ENCODE measurements around the gene VSTM2L.

Gene VSTM2L

DNA sequence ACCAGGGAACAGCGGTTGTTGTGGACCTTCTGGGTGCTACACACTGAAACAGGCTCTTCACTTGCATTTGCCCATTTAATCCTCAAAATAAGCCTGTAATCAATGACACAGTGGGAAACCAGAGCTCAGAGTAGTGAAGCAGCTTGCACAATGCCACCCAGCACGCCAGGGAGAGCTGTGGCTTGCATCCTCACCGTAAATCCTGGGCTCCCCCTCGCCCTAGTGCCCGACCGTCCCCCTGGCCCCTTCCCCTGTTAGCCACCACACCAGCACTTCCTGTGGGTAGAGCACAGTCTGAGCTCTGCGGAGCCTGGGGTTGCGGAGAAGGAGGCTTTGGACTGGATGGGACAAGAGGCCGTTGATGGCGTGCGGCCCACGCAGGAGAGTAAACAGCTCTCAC, 14.5 kb downstream of the VSTM2L start:
- in situ Hi-C loops (cut with MboI; ENCODE audit: low sequenced_read_pairs) = no loop called here

DNA sequence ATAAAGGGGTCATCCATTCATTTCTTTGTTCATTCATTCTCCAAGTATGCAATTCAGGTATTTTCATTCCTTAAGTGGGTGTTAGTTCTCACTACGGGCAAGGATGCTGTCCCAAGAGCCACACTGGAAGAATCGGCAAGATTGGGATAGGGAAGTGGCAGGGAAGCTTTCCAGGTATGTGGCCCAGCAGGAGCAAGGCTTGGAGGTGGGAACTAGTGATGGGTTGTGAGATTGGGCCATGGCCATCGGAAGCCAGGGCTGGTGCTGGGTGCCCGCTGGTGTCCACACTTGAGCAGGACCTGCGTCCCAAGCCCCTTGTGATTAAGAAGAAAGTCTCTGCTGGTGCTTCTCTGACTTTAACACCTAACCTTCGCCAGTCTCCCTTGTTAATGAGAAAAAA, 15.1 kb downstream of the VSTM2L start:
- in situ Hi-C loops (cut with MboI; ENCODE audit: low sequenced_read_pairs) = no loop called here

DNA sequence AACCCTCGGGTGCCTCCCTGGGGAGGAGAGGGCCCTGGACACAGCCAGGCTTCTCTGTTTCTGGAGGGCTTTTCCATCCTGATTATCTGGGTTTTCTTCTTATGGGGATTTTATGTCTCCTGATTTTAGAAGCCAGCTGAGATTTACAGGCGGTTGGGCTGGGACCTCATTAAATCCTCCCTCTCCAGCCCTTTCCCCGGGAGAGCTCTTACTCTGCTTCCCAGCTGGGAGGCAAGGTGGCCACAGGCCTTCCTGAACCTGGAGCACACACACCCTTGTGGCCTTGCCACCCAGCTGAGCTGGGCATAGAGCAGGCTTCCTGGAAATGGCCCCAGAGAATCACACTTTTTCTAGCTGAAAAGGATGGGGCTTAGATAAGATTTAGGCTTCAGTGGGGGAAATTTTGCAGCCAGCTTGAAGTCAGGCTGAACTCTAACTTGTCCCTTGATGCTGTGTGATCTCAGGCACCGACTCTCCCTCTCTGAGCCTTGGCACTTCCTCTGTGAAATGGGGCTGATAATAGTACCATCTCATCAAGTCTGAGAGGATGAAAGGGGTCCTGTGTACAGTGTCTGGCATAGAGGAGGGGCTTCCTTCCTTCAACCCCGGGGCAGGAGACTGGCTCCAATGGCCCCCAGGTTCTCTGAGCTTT, 16.6 kb downstream of the VSTM2L start:
- in situ Hi-C loops (cut with MboI; ENCODE audit: low sequenced_read_pairs) = no loop called here

DNA sequence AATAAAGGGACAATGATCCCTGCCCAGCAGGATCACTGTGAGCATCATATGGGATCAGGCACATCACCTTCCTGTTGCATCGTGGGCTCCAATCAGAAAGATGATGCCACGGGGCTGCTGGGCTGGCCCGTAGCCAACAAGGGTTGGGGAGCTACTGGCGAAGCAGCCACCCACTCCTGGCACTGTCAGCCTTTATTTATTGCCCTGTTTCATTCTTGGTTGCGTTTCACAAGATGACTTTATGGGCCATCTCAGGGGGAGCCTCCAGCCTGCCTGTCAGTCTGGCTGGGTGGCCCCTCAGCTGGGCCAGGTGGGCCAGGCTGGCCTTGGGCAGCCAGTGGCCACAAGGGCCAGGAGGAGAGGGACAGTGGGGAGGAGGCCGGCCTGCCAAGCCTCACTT, 17.3 kb downstream of the VSTM2L start:
- in situ Hi-C loops (cut with MboI; ENCODE audit: low sequenced_read_pairs) = no loop called here

DNA sequence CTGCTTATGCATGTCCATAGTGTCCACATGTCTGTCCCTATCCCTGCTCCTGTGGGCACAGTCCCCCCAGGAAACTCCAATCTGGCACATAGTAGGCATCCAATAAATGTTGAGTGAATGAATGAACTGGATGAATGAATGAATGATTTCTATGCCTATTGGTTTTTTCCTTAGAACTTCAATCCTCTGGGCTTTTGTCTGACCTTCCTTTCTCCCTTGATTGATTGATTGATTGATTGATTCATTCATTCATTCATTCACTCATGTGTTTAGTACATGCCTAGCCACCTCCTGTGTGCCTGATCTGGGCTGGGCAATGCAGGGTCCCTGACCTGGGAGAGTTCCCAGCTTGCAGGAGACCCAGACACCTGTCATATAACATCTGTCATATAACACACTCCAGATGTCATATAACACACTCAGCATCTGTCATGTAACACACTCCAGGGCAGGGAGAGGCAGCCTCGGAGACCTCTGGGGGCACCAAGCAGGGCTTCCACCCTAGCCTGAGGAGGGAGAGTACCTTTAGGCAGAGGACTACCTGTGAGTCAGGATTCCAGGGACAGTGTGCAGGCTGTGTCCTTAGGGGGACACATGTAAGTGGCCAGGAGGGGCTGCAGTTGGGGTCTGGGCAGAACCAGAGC, 17.9 kb downstream of the VSTM2L start:
- in situ Hi-C loops (cut with MboI; ENCODE audit: low sequenced_read_pairs) = no loop called here

DNA sequence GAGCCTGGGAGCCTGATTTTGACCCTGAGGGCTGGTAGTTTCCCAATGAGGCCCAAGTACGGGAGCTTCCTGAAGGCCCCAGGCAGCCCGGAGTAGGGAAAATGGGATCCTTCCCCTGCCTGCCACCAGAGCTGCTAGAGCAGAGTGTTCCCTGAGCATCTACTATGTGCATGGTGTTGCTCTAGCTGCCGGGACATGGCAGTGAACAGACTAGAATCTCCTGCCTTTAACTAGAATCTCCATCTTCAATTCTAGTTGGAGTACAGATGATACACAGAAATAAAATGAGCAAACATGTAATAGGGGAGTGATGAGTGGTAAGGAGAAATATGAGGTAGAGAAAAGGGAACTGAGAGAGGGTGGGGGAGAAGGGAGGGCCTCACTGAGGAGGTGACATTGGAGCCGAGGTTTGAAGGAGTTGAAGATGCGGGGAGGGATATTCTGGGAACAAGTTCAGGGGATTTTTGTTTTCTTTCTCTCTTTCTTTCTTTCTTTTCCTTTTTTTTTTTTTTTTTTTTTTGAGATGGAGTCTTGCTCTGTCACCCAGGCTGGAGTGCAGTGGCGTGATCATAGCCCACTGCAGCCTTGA, 18.5 kb downstream of the VSTM2L start:
- in situ Hi-C loops (cut with MboI; ENCODE audit: low sequenced_read_pairs) = no loop called here

DNA sequence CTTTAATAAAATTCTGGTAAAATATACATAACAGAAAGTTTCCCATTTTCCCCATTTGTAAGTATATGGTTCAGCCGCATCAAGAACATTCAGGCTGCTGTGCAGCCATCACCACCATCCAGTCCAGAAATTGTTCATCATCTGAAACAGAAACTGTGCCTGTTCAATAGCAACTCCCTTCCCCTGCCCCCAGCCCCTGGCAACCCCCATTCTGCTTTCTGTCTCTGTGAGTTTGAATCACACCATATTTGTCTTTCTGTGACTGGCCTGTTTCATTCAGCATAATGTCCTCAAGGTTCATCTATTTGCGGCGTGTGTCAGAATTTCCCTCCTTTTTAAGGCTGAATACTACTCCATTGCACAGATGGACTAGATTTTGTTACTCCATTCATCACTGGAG, 19.1 kb downstream of the VSTM2L start:
- in situ Hi-C loops (cut with MboI; ENCODE audit: low sequenced_read_pairs) = no loop called here

DNA sequence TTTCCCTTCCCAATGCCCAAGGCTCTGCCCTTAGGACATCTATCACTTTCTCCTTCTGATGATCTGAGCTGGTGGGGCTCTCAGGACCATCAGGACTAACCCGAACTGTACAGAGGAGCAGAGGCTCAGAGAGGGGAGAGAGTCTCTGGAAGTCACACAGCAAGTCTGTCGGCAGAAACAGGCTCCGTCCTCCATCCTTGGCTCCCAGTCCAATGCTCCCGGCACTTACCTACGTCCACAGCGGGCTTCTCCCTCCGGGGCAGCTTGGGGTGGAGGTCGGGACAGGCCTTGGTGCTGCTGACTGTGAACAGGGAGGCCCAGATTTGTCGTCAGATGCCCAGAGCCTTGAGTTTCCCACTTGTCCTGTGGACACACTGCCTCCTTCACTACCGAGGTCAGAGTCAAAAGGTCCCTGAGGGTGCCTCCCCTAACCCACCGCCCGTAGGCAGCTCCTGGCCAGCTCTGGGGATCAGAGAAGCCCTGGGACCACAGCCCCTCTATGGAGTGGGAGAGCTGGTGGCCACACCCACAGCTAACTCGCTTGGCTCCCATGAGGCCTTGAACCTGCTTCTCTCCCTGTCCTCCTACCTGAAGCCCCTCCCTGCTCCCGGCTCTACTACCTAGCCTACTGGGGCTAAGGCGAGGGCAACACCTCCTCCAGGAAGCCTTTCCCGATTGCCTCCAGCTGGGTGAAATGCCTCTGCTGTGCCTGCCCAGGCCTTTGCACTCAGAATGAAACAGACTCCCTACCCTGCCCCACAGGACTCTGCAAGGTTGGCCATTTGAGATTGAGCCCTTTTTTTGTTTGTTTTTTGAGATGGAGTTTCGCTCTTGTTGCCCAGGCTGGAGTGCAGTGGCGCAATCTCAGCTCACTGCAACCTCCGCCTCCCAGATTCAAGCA, 22.6 kb downstream of the VSTM2L start:
- in situ Hi-C loops (cut with MboI; ENCODE audit: low sequenced_read_pairs) = no loop called here

DNA sequence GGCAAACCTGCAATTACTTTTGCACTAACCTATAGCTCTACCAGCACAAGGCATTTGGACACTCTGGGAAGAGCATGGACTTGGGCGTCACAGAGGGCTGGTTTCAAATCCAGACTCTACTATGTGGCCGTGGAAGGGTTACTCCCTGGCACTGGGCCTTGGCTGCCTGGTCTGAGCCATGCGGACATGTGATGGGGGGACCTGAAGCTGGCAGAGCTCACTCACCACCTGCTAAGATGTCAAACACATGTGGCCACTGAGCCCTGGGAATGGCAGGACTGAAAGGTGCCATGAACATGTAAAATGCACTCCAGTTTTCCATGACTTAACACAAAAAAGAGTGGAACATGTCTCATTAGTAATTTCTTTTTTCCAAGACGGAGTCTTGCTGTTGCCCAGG, 23.7 kb downstream of the VSTM2L start:
- in situ Hi-C loops (cut with MboI; ENCODE audit: low sequenced_read_pairs) = no loop called here

DNA sequence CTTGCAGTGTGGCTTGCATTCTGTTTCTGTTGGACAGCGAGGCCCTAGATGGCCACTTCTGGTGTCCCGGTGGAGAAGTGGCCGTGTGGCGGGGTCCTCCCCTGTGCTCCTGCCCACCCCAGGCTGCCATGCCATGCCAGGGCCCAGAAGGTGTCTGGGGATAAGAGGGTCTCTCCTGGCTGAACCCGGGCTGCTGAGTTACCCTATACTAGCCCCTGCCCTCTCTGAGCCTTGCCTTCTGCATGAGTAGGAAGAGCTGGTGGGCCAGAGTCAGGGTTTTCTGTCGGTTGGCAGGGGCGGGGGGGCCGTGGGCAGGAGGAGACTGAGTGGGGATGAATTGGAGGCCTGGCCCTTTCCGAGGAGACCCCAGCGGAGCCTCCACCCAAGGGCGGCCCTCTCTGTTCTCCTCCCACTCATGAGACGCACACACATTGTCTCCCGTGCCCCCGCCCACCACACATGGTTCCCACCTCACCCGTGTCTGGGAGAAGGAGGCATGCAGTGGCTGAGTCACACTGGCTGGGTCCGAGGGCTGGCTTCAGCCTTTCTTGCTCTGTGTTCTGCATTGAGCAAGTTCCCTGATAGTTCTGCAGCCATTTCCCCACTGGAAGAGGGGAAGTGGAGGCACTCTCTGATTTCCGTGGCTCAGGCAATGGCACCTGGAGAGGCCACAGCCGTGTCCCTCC, 24.6 kb downstream of the VSTM2L start:
- in situ Hi-C loops (cut with MboI; ENCODE audit: low sequenced_read_pairs) = no loop called here

DNA sequence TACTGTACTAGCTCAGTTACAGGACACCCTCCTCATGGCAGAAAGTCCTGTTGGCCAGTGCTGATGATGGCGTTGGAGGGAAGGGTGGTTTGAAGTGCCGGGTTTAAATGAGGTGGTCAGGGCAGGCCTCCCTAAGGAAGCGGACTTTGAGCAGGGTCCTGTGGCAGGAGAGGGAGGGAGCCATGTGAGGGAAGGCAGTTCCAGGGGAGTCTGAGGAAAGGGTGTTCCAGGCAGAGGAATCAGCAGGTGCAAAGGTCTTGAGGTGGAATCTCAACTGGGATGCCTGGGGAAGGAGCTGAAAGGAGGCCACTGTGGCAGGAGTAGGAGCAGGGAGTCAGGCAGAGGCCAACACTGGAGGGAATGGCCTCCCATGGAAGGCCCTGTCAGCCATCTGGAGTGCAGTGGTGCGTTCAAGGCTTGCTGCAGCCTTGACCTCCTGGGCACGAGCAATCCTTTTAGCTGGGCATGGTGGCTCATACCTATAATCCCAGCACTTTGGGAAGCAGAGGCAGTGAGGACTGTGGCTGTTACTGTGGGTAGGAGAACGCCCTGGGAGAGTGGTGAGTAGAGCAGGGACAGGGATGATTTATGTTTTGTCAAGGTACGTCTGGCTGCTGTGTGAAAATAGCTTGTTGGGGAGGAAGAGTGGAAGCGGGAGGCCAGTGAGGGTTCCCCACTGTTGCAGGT, 26.2 kb downstream of the VSTM2L start:
- in situ Hi-C loops (cut with MboI; ENCODE audit: low sequenced_read_pairs) = no loop called here

DNA sequence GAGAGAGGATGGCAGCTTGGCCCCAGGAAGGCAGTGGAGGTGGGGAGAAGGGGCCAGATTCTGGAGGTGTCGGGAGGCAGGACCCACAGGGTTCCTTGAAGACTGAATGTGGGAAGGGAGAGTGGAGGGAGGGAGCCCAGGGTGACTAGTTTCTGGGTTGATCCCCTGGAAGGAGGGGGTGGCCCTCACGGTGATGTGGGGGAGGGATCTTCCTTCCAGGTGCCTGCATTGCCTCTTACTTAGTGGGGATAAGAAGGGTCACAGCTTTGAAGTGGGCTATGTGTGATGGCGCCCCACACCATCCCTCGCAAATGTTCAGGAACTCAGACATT, 26.7 kb downstream of the VSTM2L start:
- in situ Hi-C loops (cut with MboI; ENCODE audit: low sequenced_read_pairs) = no loop called here

DNA sequence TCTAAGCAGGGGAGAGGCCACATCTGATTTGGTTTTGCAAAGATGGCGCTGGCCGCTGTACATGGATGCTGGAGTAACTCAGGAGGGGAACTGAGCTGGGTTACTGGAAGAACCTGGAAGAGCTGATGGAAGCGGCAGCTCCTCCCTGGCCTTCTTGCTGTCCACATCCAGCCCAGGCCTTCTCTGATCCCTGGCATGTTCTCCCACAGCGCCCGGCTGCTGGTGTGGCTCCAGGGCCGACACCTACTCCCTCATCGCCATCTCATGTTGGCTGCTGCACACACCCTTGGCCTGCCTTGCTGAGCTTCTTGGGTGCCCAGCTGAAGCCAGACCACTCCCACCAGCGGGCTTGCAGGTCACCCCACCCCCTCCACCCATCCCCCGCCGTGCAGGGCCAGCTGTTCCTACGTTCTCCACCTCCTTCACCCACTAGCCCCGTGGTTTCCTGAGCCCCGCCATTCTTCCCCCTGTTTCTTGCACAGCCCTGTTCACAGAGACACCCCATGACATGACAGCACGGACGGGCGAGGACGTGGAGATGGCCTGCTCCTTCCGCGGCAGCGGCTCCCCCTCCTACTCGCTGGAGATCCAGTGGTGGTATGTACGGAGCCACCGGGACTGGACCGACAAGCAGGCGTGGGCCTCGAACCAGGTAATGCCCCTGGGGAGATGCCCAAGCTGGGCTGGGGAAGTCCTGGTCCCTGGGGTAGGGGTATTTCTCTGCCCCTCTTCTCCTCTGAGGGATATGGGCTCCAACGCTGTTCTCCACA, 28.4 kb downstream of the VSTM2L start:
- in situ Hi-C loops (cut with MboI; ENCODE audit: low sequenced_read_pairs) = no loop called here

DNA sequence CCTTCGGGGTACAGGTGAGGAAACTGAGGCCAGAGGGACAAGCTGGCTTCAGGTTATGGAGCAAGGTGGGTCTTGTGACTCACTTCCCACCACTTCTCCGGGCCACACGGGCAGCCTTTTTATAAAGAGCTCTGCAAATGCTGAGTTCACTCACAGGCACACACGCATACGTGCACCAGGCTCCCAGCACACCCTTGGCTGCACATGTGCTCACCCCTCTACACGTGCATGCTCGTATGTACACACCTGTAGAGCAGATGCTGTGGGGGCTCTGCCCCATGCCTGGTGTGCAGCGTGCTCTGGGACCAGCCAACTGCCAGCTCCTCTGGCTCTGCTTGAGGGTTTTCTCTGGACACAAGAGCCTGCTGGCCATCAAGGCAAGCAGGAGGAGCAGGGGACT, 29.1 kb downstream of the VSTM2L start:
- in situ Hi-C loops (cut with MboI; ENCODE audit: low sequenced_read_pairs) = no loop called here

DNA sequence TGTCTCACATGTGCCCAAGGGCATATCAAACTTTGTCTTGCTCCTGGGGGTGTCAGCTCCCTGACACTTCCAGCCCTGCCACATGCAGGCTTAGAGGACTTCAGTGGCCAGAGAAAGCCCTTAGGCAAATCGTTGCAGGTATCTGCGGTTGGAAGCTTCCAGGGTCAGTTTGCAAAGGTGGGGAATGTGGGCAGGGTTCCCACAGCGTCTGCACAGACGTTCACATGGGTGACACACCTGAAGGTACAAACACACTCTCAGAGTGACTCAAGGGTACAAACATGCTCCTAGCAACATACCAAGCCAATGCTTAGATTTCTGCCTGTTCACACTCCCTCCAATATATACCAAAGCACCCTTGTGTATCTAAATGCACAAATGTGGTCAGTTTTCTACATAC, 30.0 kb downstream of the VSTM2L start:
- in situ Hi-C loops (cut with MboI; ENCODE audit: low sequenced_read_pairs) = no loop called here

DNA sequence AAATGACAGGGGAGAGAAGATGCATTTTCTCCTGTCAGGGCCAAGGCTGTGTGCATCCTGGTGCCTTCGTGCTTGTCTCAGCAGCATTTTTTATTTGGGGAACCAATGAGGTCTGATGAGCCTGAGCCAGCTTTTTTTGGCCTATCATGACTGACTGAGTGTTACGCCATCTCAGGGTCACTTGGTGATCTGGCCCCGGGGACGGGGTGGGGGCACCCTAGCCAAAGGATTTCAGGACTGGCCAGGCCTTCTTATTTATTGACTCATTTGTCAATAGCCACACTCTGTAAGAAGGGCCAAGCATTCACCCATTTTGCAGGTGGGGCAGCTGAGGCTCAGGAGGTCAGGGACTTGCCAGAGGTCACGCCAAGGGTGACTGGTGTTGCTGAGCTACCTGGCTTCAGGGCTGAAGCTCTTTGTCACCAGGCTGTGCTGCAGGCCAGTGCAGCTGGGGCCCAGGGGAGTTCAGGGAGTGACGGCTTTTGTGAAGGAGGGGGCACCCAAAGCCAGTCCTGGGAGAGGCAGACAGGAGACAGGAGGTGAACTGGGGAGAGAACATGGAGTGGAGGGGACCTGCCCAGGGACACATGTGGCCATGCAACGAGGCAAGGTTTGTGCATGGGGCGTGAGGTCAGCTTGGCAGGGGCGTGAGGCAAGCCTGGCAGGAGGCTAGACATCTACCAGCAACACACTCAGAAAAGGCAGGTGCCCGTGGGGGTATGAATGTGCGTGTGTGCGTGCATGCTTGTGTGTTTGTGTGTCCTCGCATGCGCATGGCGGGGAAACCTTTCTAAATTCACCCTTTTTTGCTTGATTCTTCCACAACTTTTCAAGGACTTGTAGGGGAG, 31.1 kb downstream of the VSTM2L start:
- in situ Hi-C loops (cut with MboI; ENCODE audit: low sequenced_read_pairs) = no loop called here

DNA sequence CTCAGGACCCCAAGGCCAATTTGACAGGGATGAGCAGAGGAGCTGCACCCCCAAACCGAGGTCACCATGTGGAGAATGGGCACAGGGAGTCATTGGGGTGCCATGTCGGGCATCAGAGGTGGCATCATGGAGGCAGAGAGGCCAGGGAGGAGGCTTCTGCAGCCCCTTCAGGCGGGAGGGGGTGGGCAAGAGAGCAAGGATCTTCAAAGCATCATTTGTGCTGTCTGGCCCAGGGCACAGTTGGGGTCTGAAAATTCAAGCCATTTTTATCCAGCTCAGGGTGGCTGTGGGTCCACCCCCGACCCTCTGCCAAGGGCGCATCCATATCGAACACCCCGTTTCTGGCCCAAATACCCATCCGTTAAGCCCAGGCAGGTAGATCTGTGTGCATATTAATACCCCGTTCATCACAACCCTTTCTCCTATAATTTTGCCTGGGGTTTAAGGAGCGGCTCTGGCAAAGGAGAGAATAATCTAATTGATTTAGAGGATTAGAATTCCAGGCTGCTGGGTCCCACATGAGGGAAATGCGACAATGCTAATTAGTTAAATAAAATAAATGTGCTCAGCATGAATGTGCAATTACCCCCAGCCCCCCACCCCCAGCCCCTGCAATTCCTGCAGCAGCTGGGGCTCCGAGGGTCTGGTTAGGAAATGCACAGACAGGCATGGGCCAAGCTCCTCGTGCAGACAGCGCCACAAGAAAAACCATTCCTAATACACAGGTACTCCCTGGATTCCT, 31.9 kb downstream of the VSTM2L start:
- in situ Hi-C loops (cut with MboI; ENCODE audit: low sequenced_read_pairs) = no loop called here

DNA sequence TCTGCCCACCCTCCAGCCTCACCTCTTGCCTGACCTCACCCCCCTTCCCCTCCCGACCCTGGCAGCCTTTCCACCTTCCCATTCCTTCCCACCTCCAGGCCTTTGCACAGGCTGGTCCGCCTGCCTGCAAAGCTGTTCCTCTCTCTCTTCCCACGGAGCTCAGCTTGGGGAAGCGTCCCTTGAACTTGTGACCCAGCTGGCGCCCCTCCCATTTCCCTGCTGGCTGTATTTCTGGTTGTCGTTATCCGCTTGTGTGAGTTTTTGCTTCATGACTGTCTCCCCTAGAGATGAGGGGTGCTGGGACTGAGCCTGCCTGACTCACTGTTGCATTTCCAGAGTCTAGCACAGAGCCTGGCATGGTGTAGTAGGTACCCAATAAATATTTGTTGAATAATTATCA, 32.5 kb downstream of the VSTM2L start:
- in situ Hi-C loops (cut with MboI; ENCODE audit: low sequenced_read_pairs) = no loop called here

Data from hTERT RPE-1 (cell line).